Lower leg skin (tissue), 4 donors: ENCODE measurements around the gene FAM53B. TPM values are rescaled to one million over a fixed set of nuclear protein-coding genes. Genes with fewer than 3 reads are reported as not detected.

ENCODE experiments used
- DNase-seq, 2 donors: peaks; one replicate each; pipeline ENCODE4 v3.0.0-alpha.2; 2019; ENCODE audit warnings: low spot score in 2 of 2
- H3K4me3 ChIP-seq: fragments of 200-600 bp; sonication (generic); 2 replicates; pipeline ENCODE4 v1.5.1; 2017; ENCODE audit warnings: mild to moderate bottlenecking, low read depth; ENCODE audit not compliant: poor library complexity, severe bottlenecking
- CTCF ChIP-seq, 3 donors: fragments of 450-650 bp; IDR thresholded peaks; one replicate each; pipeline ENCODE4 v1.5.1; 2016; ENCODE audit warnings: antibody characterized with exemption in 3 of 3, mild to moderate bottlenecking in 3 of 3, moderate library complexity in 2 of 3
- POLR2A ChIP-seq, 2 donors: fragments of 450-650 bp; IDR thresholded peaks; one replicate each; pipeline ENCODE4 v1.6.1; 2016 to 2017; ENCODE audit warnings: antibody characterized with exemption in 2 of 2, mild to moderate bottlenecking in 1 of 2, moderate library complexity in 1 of 2
- WGBS, 2 donors: methylation state at CpG; one replicate each; pipeline ENCODE4 v1.1.5; 2018; 5-methylcytosine and 5-hydroxymethylcytosine counted together
- intact Hi-C: fragments of 100-400 bp; cut with DNase I; formaldehyde crosslinking; loops from one replicate; pipeline ENCODE4 v1.15.0; 2023; ENCODE audit warnings: low total_unique reads
- total RNA-seq, 4 donors: library from RNA; depleted of rRNA; stranded (reverse); fragments of >200 nt; gene quantifications; one replicate each; pipeline ENCODE4 v1.1.0, GENCODE V29; 2016

The FAM53B gene
- total RNA-seq, 4 donors from 2014 or later = 41.5 to 69.1 (median 58.2) TPM

- TF ChIP-seq POLR2A (IDR thresholded peaks at IDR 0.05) (no peak), CTCF (IDR thresholded peaks at IDR 0.05) (no peak)
- intact Hi-C loops = no loop called here
- 25 to 36% methylated on average over 10 of the region's 10 CpGs for WGBS, 2 donors
- peak; percentile 81 to 94 for DNase-seq
- no peak overlapping the region for H3K4me3 ChIP-seq
Measured at GRCh38 chr10:124709861-124710260, 34.3 kb downstream of the FAM53B start.

GRCh38 chr10:124708922-124709520 lies 35.2 kb downstream of the FAM53B start:
- TF ChIP-seq CTCF (IDR thresholded peaks at IDR 0.05) (no peak), POLR2A (IDR thresholded peaks at IDR 0.05) (no peak)
- WGBS, 2 donors = 78 to 85% methylated on average over 10 of the region's 11 CpGs
- intact Hi-C loops = no loop called here
- H3K4me3 ChIP-seq = no peak overlapping the region
- no peak for DNase-seq

- DNase-seq = no peak
- no peak for TF ChIP-seq CTCF (IDR thresholded peaks at IDR 0.05)
- no peak for TF ChIP-seq POLR2A (IDR thresholded peaks at IDR 0.05)
- H3K4me3 ChIP-seq = no peak overlapping the region
- intact Hi-C loops = no loop called here
- WGBS, 2 donors = 55 to 62% methylated on average over 9 of the region's 9 CpGs
Measured at GRCh38 chr10:124708246-124708779, 35.9 kb downstream of the FAM53B start.

- H3K4me3 ChIP-seq = no peak overlapping the region
- 88% methylated on average over 8 of the region's 8 CpGs for WGBS, 2 donors
- intact Hi-C loops = no loop called here
- TF ChIP-seq CTCF (IDR thresholded peaks at IDR 0.05) (no peak), POLR2A (IDR thresholded peaks at IDR 0.05) (no peak)
- DNase-seq = no peak
Measured at GRCh38 chr10:124707551-124707950, 36.6 kb downstream of the FAM53B start.

GRCh38 chr10:124707144-124707467 lies 37.1 kb downstream of the FAM53B start:
- TF ChIP-seq POLR2A (IDR thresholded peaks at IDR 0.05) (no peak), CTCF (IDR thresholded peaks at IDR 0.05) (no peak)
- intact Hi-C loops = no loop called here
- 76 to 86% methylated on average over 3 of the region's 3 CpGs for WGBS, 2 donors
- H3K4me3 ChIP-seq = no peak overlapping the region
- no peak for DNase-seq
